ENCODE data around the gene TMEM171. TPM values are rescaled to one million over a fixed set of nuclear protein-coding genes. Genes with fewer than 3 reads are reported as not detected.

TMEM171 gene
- total RNA-seq, 2 donors from 2014 or later = 0.57 to 0.73 TPM

DNA sequence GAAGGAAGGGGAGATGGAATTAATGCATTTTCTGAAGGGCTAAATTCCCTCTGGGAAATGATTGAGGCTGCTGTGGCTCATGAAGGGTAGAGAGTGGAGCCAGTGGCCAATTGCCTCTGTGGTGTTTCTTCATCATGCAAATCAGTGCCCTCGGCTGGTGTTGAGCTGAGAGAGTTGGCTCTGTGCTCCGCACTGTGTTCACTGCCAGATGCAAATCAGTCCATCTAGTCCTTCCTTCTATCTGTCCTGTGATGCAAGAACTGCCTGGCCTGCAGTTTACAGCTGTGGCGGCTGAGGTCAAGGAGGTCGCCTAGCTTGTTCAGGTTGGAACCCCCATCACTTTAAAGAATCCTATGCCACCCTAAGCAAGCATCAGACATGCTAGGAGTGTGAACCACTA, 6.0 kb downstream of the TMEM171 start:
- Mint-ChIP-seq H3K9me3 (peaks cover 2% of the 10 kb centered on the region), H3K4me1 (peaks cover 11% of the 10 kb centered on the region), H3K36me3 (ENCODE audit: low read depth) (no peaks in the 10 kb centered on the region), H3K4me3 (no peak overlapping the region), H3K27me3 (ENCODE audit: insufficient read depth) (peaks cover 33% of the 10 kb centered on the region), H3K27ac (no peak overlapping the region)
- 88 to 93% methylated on average over 4 of the region's 4 CpGs for WGBS, 2 experiments (ENCODE audit: insufficient coverage in 1 of 2, insufficient read length in 1 of 2)
- no peak overlapping the region for H3K27ac ChIP-seq (ENCODE audit: low read depth, low read length)
- H3K27me3 ChIP-seq (ENCODE audit: control insufficient read depth, insufficient read depth, low read length, poor library complexity, severe bottlenecking) = peaks cover 34% of the 10 kb centered on the region
- DNase-seq = no peak
- no peak overlapping the region for H3K9ac ChIP-seq (ENCODE audit: extremely low read depth, low read length, poor library complexity, severe bottlenecking)
- TF ChIP-seq, protein P1, sequence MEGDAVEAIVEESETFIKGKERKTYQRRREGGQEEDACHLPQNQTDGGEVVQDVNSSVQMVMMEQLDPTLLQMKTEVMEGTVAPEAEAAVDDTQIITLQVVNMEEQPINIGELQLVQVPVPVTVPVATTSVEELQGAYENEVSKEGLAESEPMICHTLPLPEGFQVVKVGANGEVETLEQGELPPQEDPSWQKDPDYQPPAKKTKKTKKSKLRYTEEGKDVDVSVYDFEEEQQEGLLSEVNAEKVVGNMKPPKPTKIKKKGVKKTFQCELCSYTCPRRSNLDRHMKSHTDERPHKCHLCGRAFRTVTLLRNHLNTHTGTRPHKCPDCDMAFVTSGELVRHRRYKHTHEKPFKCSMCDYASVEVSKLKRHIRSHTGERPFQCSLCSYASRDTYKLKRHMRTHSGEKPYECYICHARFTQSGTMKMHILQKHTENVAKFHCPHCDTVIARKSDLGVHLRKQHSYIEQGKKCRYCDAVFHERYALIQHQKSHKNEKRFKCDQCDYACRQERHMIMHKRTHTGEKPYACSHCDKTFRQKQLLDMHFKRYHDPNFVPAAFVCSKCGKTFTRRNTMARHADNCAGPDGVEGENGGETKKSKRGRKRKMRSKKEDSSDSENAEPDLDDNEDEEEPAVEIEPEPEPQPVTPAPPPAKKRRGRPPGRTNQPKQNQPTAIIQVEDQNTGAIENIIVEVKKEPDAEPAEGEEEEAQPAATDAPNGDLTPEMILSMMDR (conservative IDR thresholded peaks at IDR 0.05) = no peak
- no peaks in the 10 kb centered on the region for H3K4me1 ChIP-seq (ENCODE audit: control insufficient read depth, insufficient read depth, low read length)
- no peaks in the 10 kb centered on the region for H3K36me3 ChIP-seq (ENCODE audit: control insufficient read depth, insufficient read depth, low read length)
- no peak overlapping the region for H3K4me3 ChIP-seq (ENCODE audit: low read length)
- no peaks in the 10 kb centered on the region for H3K9me3 ChIP-seq (ENCODE audit: control insufficient read depth, low read length)

DNA sequence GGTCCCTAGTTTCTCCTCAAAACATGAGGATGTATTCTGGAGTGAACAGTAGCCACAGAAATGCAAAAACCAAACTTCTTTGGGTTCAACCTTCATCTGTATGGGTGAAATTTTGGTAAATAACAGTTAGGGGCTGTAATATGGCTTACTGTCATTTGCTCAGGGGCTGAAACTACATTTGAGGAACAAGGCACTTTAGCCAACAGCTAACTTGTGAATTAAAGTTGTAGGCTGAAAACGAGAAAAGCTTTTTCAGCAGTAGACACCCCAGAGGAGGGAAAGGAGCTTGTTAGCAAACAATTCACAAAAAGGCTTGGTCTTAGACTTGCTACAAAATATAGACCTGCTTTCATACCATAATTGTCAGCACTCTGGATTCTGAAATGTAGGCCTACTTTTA, 6.6 kb downstream of the TMEM171 start:
- Mint-ChIP-seq H3K27me3 (ENCODE audit: insufficient read depth) (peaks cover 27% of the 10 kb centered on the region), H3K36me3 (ENCODE audit: low read depth) (no peaks in the 10 kb centered on the region), H3K4me1 (peaks cover 13% of the 10 kb centered on the region), H3K9me3 (peaks cover 2% of the 10 kb centered on the region), H3K4me3 (no peak overlapping the region), H3K27ac (no peak overlapping the region)
- H3K4me1 ChIP-seq (ENCODE audit: control insufficient read depth, insufficient read depth, low read length) = no peaks in the 10 kb centered on the region
- WGBS, 2 experiments (ENCODE audit: insufficient coverage in 1 of 2, insufficient read length in 1 of 2) = 85% methylated on average over 1 of the region's 1 CpG; no CpG with 5 or more reads in 1 of the 2 experiments
- no peaks in the 10 kb centered on the region for H3K9me3 ChIP-seq (ENCODE audit: control insufficient read depth, low read length)
- peaks cover 28% of the 10 kb centered on the region for H3K27me3 ChIP-seq (ENCODE audit: control insufficient read depth, insufficient read depth, low read length, poor library complexity, severe bottlenecking)
- H3K9ac ChIP-seq (ENCODE audit: extremely low read depth, low read length, poor library complexity, severe bottlenecking) = no peak overlapping the region
- no peak overlapping the region for H3K27ac ChIP-seq (ENCODE audit: low read depth, low read length)
- H3K36me3 ChIP-seq (ENCODE audit: control insufficient read depth, insufficient read depth, low read length) = no peaks in the 10 kb centered on the region
- no peak for DNase-seq
- no peak overlapping the region for H3K4me3 ChIP-seq (ENCODE audit: low read length)
- TF ChIP-seq, protein P1 (conservative IDR thresholded peaks at IDR 0.05) = no peak

DNA sequence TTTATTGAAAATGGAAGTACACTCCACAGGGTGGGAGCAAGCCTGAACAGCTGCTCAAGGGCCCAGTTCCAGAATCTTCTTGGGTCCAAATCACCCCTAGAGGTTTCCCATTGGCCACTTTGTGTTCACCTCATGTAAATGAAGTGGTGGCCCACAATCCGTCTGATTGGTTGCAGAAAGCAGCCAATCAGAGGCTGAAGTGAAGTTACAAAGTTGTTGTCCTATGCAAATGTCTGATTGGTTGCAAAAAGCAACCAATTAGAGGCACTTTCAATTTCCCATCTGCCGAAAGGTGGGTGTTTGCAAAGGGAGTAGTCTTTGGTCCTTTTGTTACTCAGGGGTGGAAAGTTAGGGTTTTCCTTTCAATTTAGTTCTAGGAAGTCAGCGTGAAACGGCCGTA, 8.8 kb downstream of the TMEM171 start:
- peaks cover 7% of the 10 kb centered on the region for H3K27me3 ChIP-seq (ENCODE audit: control insufficient read depth, insufficient read depth, low read length, poor library complexity, severe bottlenecking)
- Mint-ChIP-seq H3K9me3 (peaks cover 2% of the 10 kb centered on the region), H3K4me1 (peaks cover 15% of the 10 kb centered on the region)

More for the DNA sequence above, 8.8 kb downstream of the TMEM171 start:
- Histone ChIP-seq H3K27ac (ENCODE audit: low read depth, low read length) (no peak overlapping the region), H3K9me3 (ENCODE audit: control insufficient read depth, low read length) (no peaks in the 10 kb centered on the region), H3K4me1 (ENCODE audit: control insufficient read depth, insufficient read depth, low read length) (no peaks in the 10 kb centered on the region), H3K4me3 (ENCODE audit: low read length) (no peak overlapping the region), H3K36me3 (ENCODE audit: control insufficient read depth, insufficient read depth, low read length) (no peaks in the 10 kb centered on the region), H3K9ac (ENCODE audit: extremely low read depth, low read length, poor library complexity, severe bottlenecking) (no peak overlapping the region)
- WGBS, 2 experiments (ENCODE audit: insufficient coverage in 1 of 2, insufficient read length in 1 of 2) = 92% methylated on average over 2 to 5 of the region's 5 CpGs
- Mint-ChIP-seq H3K36me3 (ENCODE audit: low read depth) (no peaks in the 10 kb centered on the region), H3K4me3 (no peak overlapping the region), H3K27me3 (ENCODE audit: insufficient read depth) (peaks cover 9% of the 10 kb centered on the region), H3K27ac (no peak overlapping the region)
- TF ChIP-seq, protein P1 (conservative IDR thresholded peaks at IDR 0.05) = no peak
- DNase-seq = no peak

Measured in endodermal cell (in vitro differentiated cells).